Middle frontal gyrus (tissue), 1 donor: Measurements from ENCODE around the gene HEPACAM.

ENCODE experiments used
- DNase-seq: peaks from one replicate; pipeline ENCODE4 v3.0.0-alpha.2; 2015; ENCODE audit warnings: low spot score; ENCODE audit errors: extremely low spot score

The HEPACAM gene

GRCh38 chr11:124899383-124900145 is 36.3 kb downstream of the HEPACAM start:
- DNase-seq: no peak

GRCh38 chr11:124898711-124899110 is 37.1 kb downstream of the HEPACAM start:
- peak; percentile 36 for DNase-seq

GRCh38 chr11:124898263-124898680 is 37.6 kb downstream of the HEPACAM start:
- DNase-seq: no peak

- DNase-seq: no peak
Measured at GRCh38 chr11:124897674-124898262, 38.1 kb downstream of the HEPACAM start, which contains the start of gene ROBO4. TSS of gene ROBO4 (minus strand) at chr11:124897865. CDS start at chr11:124897795, 70 bp downstream.

GRCh38 chr11:124896821-124897391 is 38.9 kb downstream of the HEPACAM start:
- no peak for DNase-seq

- no peak for DNase-seq
Measured at GRCh38 chr11:124896071-124896750, 39.6 kb downstream of the HEPACAM start.

GRCh38 chr11:124895471-124895971 is 40.3 kb downstream of the HEPACAM start:
- no peak for DNase-seq

- no peak for DNase-seq
Measured at GRCh38 chr11:124894606-124895430, 41.0 kb downstream of the HEPACAM start.

GRCh38 chr11:124893781-124894401 is 42.0 kb downstream of the HEPACAM start:
- DNase-seq: no peak

- DNase-seq: no peak
Measured at GRCh38 chr11:124892750-124893454, 42.9 kb downstream of the HEPACAM start.

GRCh38 chr11:124892146-124892545 is 43.7 kb downstream of the HEPACAM start:
- no peak for DNase-seq

GRCh38 chr11:124891373-124891861 is 44.4 kb downstream of the HEPACAM start:
- no peak for DNase-seq

GRCh38 chr11:124890683-124891372 is 45.0 kb downstream of the HEPACAM start:
- no peak for DNase-seq

- DNase-seq: no peak
Measured at GRCh38 chr11:124890151-124890550, 45.7 kb downstream of the HEPACAM start.

- no peak for DNase-seq
Measured at GRCh38 chr11:124889191-124890091, 46.4 kb downstream of the HEPACAM start.

GRCh38 chr11:124887667-124888013 is 48.2 kb downstream of the HEPACAM start:
- DNase-seq: no peak

GRCh38 chr11:124886978-124887666 is 48.7 kb downstream of the HEPACAM start:
- no peak for DNase-seq
